WTC11 (cell line): ENCODE data around the gene TNNT3. TPM values are rescaled to one million over a fixed set of nuclear protein-coding genes. Genes with fewer than 3 reads are reported as not detected.
A peak's percentile ranks its signal among the peaks of the same experiment; 100 is the strongest.

Experiments
- ATAC-seq: fragments of 200-7000 bp; cut with Tn5 transposase; 2 replicates; pipeline ENCODE4 v1.10.0; 2021; ENCODE audit warnings: mild to moderate bottlenecking, moderate library complexity
- CTCF ChIA-PET: fragments of 300-600 bp; sonication (Branson Sonifier 250); formaldehyde crosslinking; loops from one replicate; lab custom pipeline; 2021; ENCODE audit warnings: antibody characterized with exemption; lab: Charles Lee
- POLR2A ChIA-PET: fragments of 350-600 bp; sonication (Branson Sonifier 250); formaldehyde crosslinking; loops from one replicate; lab custom pipeline; 2021; ENCODE audit warnings: antibody characterized with exemption; lab: Charles Lee
- DNase-seq: peaks from one replicate; pipeline ENCODE4 v3.0.0; 2021; ENCODE audit warnings: low spot score
- H3K27ac Mint-ChIP-seq: 2 replicates; pipeline ENCODE4 v1.8.0; 2021; ENCODE audit warnings: mixed read lengths
- H3K27me3 Mint-ChIP-seq: 2 replicates; pipeline ENCODE4 v1.8.0; 2021; ENCODE audit warnings: low read depth, mild to moderate bottlenecking, moderate library complexity, mixed read lengths
- H3K36me3 Mint-ChIP-seq: 2 replicates; pipeline ENCODE4 v1.8.0; 2021; ENCODE audit warnings: mixed read lengths
- H3K4me1 Mint-ChIP-seq: 2 replicates; pipeline ENCODE4 v1.8.0; 2022; ENCODE audit warnings: mixed read lengths
- H3K4me3 Mint-ChIP-seq: 2 replicates; pipeline ENCODE4 v1.8.0; 2021; ENCODE audit warnings: mild to moderate bottlenecking, moderate library complexity, mixed read lengths
- H3K9me3 Mint-ChIP-seq: 2 replicates; pipeline ENCODE4 v1.8.0; 2021; ENCODE audit warnings: mixed read lengths
- ATF1 ChIP-seq: sonication (generic); formaldehyde crosslinking; IDR thresholded peaks from 2 replicates; pipeline ENCODE4 v1.8.1; 2023; ENCODE audit warnings: mild to moderate bottlenecking, moderate library complexity, missing genetic modification reagents
- ATF6 ChIP-seq: sonication (generic); formaldehyde crosslinking; IDR thresholded peaks from 2 replicates; pipeline ENCODE4 v1.8.1; 2023; ENCODE audit warnings: mild to moderate bottlenecking, missing genetic modification reagents
- CREM ChIP-seq: sonication (generic); formaldehyde crosslinking; IDR thresholded peaks from 2 replicates; pipeline ENCODE4 v1.8.1; 2022; ENCODE audit warnings: mild to moderate bottlenecking, missing genetic modification reagents, moderate library complexity
- CTCF ChIP-seq: fragments of 200-600 bp; IDR thresholded peaks from 2 replicates; pipeline ENCODE4 v1.8.0; 2022; ENCODE audit warnings: antibody characterized with exemption
- FOXJ3 ChIP-seq: sonication (generic); formaldehyde crosslinking; IDR thresholded peaks from 2 replicates; pipeline ENCODE4 v1.9.0; 2021; ENCODE audit warnings: missing genetic modification reagents, mild to moderate bottlenecking, borderline replicate concordance
- HMGA2 ChIP-seq: fragments of 250-450 bp; sonication (Bioruptor Pico); IDR thresholded peaks from 2 replicates; pipeline ENCODE4 v1.4.0; 2021; ENCODE audit warnings: mild to moderate bottlenecking, moderate library complexity
- IRF1 ChIP-seq: sonication (generic); formaldehyde crosslinking; IDR thresholded peaks from 2 replicates; pipeline ENCODE4 v1.8.0; 2023; ENCODE audit warnings: missing genetic modification reagents
- NFYB ChIP-seq: sonication (generic); formaldehyde crosslinking; conservative IDR thresholded peaks from 2 replicates; pipeline ENCODE4 v1.8.0; 2022; ENCODE audit warnings: low read depth, missing genetic modification reagents
- NR3C1 ChIP-seq: sonication (generic); formaldehyde crosslinking; conservative IDR thresholded peaks from 2 replicates; pipeline ENCODE4 v1.8.1; 2023; ENCODE audit warnings: low read depth, mild to moderate bottlenecking, missing genetic modification reagents
- SP1 ChIP-seq: sonication (generic); formaldehyde crosslinking; conservative IDR thresholded peaks from 2 replicates; pipeline ENCODE4 v1.8.1; 2022; ENCODE audit warnings: missing genetic modification reagents
- TEAD1 ChIP-seq: sonication (generic); formaldehyde crosslinking; IDR thresholded peaks from 2 replicates; pipeline ENCODE4 v1.8.0; 2022; ENCODE audit warnings: mild to moderate bottlenecking, missing genetic modification reagents
- ZNF121 ChIP-seq: sonication (generic); formaldehyde crosslinking; IDR thresholded peaks from 2 replicates; pipeline ENCODE4 v1.8.0; 2023; ENCODE audit warnings: missing genetic modification reagents
- ZNF138 ChIP-seq: sonication (generic); formaldehyde crosslinking; conservative IDR thresholded peaks from 2 replicates; pipeline ENCODE4 v1.8.1; 2022; ENCODE audit warnings: mild to moderate bottlenecking, moderate library complexity, missing genetic modification reagents
- ZNF232 ChIP-seq: sonication (generic); formaldehyde crosslinking; IDR thresholded peaks from 2 replicates; pipeline ENCODE4 v1.8.0; 2022; ENCODE audit warnings: mild to moderate bottlenecking, missing genetic modification reagents
- ZNF512 ChIP-seq: sonication (generic); formaldehyde crosslinking; IDR thresholded peaks from 2 replicates; pipeline ENCODE4 v1.8.1; 2022; ENCODE audit warnings: missing genetic modification reagents, borderline replicate concordance
- ZNF532 ChIP-seq: fragments of 250-450 bp; sonication (Bioruptor Pico); IDR thresholded peaks from 2 replicates; pipeline ENCODE4 v1.9.0; 2021; ENCODE audit warnings: mild to moderate bottlenecking, borderline replicate concordance
- total RNA-seq: library from RNA; stranded (reverse); gene quantifications from 3 replicates; pipeline ENCODE4 v1.2.3, GENCODE V29; 2021

The TNNT3 gene
- total RNA-seq, 1 experiment from 2014 or later: not detected

GRCh38 chr11:1909524-1909923 is 10.0 kb upstream of the TNNT3 start:
- no peaks in the 10 kb centered on the region for H3K36me3 Mint-ChIP-seq
- peaks cover 5% of the 10 kb centered on the region for H3K9me3 Mint-ChIP-seq
- ATAC-seq (no peak), DNase-seq (no peak)
- ChIA-PET POLR2A (no interaction called here), CTCF (interaction anchor here (0.6 to 1.3 kb wide), 3 partner anchors 8 to 257 kb away, joined by 3 to 4 read pairs (median 4); no protein-coding TSS in a partner anchor)
- peaks cover 18% of the 10 kb centered on the region for H3K4me1 Mint-ChIP-seq
- no peak overlapping the region for H3K27ac Mint-ChIP-seq
- peaks cover 2% of the 10 kb centered on the region; the same call in 1 of the 2 replicates for H3K27me3 Mint-ChIP-seq
- no peak overlapping the region for H3K4me3 Mint-ChIP-seq
- TF ChIP-seq ZNF138 (CRISPR knock-in tag): no peak
- TF ChIP-seq ZNF512 (CRISPR knock-in tag): no peak
- peak; percentile 74 for TF ChIP-seq ZNF121 (CRISPR knock-in tag)
- no peak for TF ChIP-seq NR3C1
- no peak for TF ChIP-seq CREM

- ChIA-PET POLR2A (interaction anchor here (0.6 kb wide), 2 partner anchors 189 to 1060 kb away, joined by 3 to 5 read pairs; no protein-coding TSS in a partner anchor), CTCF (interaction anchor here (1.0 to 1.3 kb wide), 2 partner anchors 30 to 35 kb away, joined by 4 to 5 read pairs; no protein-coding TSS in a partner anchor)
- no peak for TF ChIP-seq ATF1 (CRISPR knock-in tag)
- no peak for TF ChIP-seq CTCF
- no peak for TF ChIP-seq FOXJ3 (CRISPR knock-in tag)
- TF ChIP-seq HMGA2 (CRISPR knock-in tag): no peak
- no peak for TF ChIP-seq NFYB
- H3K27me3 Mint-ChIP-seq: peaks cover 2% of the 10 kb centered on the region; the same call in 1 of the 2 replicates
- peaks cover 13% of the 10 kb centered on the region for H3K9me3 Mint-ChIP-seq
- ATAC-seq: no peak
- H3K4me3 Mint-ChIP-seq: no peak overlapping the region
- DNase-seq: no peak
- peaks cover 13% of the 10 kb centered on the region for H3K4me1 Mint-ChIP-seq
- no peaks in the 10 kb centered on the region for H3K36me3 Mint-ChIP-seq
- no peak overlapping the region for H3K27ac Mint-ChIP-seq
Measured at GRCh38 chr11:1912289-1912878, 7.1 kb upstream of the TNNT3 start.

GRCh38 chr11:1913271-1914060 is 6.0 kb upstream of the TNNT3 start:
- CTCF ChIA-PET: interaction anchor here (0.9 to 1.3 kb wide), 2 partner anchors 31 to 37 kb away, joined by 3 to 5 read pairs; no protein-coding TSS in a partner anchor
- Mint-ChIP-seq H3K9me3 (peaks cover 13% of the 10 kb centered on the region), H3K4me1 (peaks cover 5% of the 10 kb centered on the region), H3K4me3 (no peak overlapping the region), H3K27ac (no peak overlapping the region), H3K27me3 (peaks cover 2% of the 10 kb centered on the region; the same call in 1 of the 2 replicates), H3K36me3 (no peaks in the 10 kb centered on the region)
- no peak for DNase-seq
- ATAC-seq: no peak
- POLR2A ChIA-PET: no interaction called here
- TF ChIP-seq TEAD1 (CRISPR knock-in tag) (no peak), ZNF232 (no peak), ZNF532 (no peak), ATF6 (no peak), SP1 (CRISPR knock-in tag) (no peak), IRF1 (CRISPR knock-in tag) (no peak)
